Caki2 (cell line): ENCODE data around the gene GPR139. TPM values are rescaled to one million over a fixed set of nuclear protein-coding genes. Genes with fewer than 3 reads are reported as not detected.

ENCODE experiments used
- DNase-seq: peaks from one replicate; pipeline ENCODE4 v3.0.0-alpha.2; 2015; ENCODE audit warnings: low read depth
- in situ Hi-C: cut with HindIII; loops from 2 replicates; pipeline ENCODE4 v1.10.0; 2016; ENCODE audit warnings: low sequenced_read_pairs, low pct_unique_long_range_greater_than_20kb, mixed read lengths
- total RNA-seq: library from RNA; depleted of rRNA; stranded (reverse); fragments of >200 nt; shearing (Covaris generic); gene quantifications from 2 replicates; pipeline ENCODE4 v1.2.3, GENCODE V29; 2014; ENCODE audit warnings: low replicate concordance; rRNA removed

The GPR139 gene
- total RNA-seq, result not detected in 2 replicates

- in situ Hi-C loops, result no loop called here
- DNase-seq, result no peak
These were observed at the start of gene GPR139 for GRCh38 chr16:20073203-20074098. Gene GPR139 (minus strand): TSS chr16:20073890. CDS start chr16:20073616, 274 bp downstream.

GRCh38 chr16:20122011-20122410 lies 48.3 kb upstream of the GPR139 start:
- DNase-seq, result no peak
- in situ Hi-C loops, result no loop called here

GRCh38 chr16:20114356-20114755 lies 40.7 kb upstream of the GPR139 start:
- DNase-seq, result peak; percentile 48
- in situ Hi-C loops, result no loop called here

- in situ Hi-C loops, result no loop called here
- DNase-seq, result no peak
These were observed 37.5 kb upstream of the GPR139 start for GRCh38 chr16:20111143-20111542.

- no peak for DNase-seq
These were observed 33.4 kb upstream of the GPR139 start for GRCh38 chr16:20107083-20107482.

GRCh38 chr16:20104563-20105183 lies 31.0 kb upstream of the GPR139 start:
- DNase-seq, result no peak
- in situ Hi-C loops, result no loop called here

More at GRCh38 chr16:20107083-20107482, 33.4 kb upstream of the GPR139 start:
- in situ Hi-C loops, result no loop called here

- no peak for DNase-seq
- in situ Hi-C loops, result no loop called here
These were observed 28.8 kb upstream of the GPR139 start for GRCh38 chr16:20102521-20102920.

GRCh38 chr16:20102021-20102420 lies 28.3 kb upstream of the GPR139 start:
- in situ Hi-C loops, result no loop called here
- DNase-seq, result no peak

- in situ Hi-C loops, result no loop called here
- DNase-seq, result no peak
These were observed 25.7 kb upstream of the GPR139 start for GRCh38 chr16:20099375-20099774.

- DNase-seq, result no peak
- in situ Hi-C loops, result no loop called here
These were observed 20.5 kb upstream of the GPR139 start for GRCh38 chr16:20094157-20094556.

- DNase-seq, result no peak
- in situ Hi-C loops, result no loop called here
These were observed 15.7 kb upstream of the GPR139 start for GRCh38 chr16:20089246-20089965.

GRCh38 chr16:20084624-20085226 lies 11.0 kb upstream of the GPR139 start:
- in situ Hi-C loops, result no loop called here
- DNase-seq, result no peak

GRCh38 chr16:20079106-20079505 lies 5.4 kb upstream of the GPR139 start:
- in situ Hi-C loops, result no loop called here
- no peak for DNase-seq

- in situ Hi-C loops, result no loop called here
- no peak for DNase-seq
These were observed 1.6 kb upstream of the GPR139 start for GRCh38 chr16:20075243-20075642.

GRCh38 chr16:20074099-20074991 lies 655 bp upstream of the GPR139 start:
- DNase-seq, result no peak
- in situ Hi-C loops, result no loop called here

GRCh38 chr16:20072874-20073202 lies 852 bp downstream of the GPR139 start:
- in situ Hi-C loops, result no loop called here
- DNase-seq, result no peak

GRCh38 chr16:20072146-20072873 lies 1.4 kb downstream of the GPR139 start:
- DNase-seq, result no peak
- in situ Hi-C loops, result no loop called here
